Body of pancreas (tissue), 4 donors: ENCODE results near the gene COBLL1. TPM values are rescaled to one million over a fixed set of nuclear protein-coding genes. Genes with fewer than 3 reads are reported as not detected.

Experiments used
- ATAC-seq: fragments of 150-250 bp; one replicate; pipeline ENCODE4 v1.9.1; 2016
- DNase-seq, 4 donors: peaks; one replicate each; pipeline ENCODE4 v3.0.0-alpha.2; 2019
- H3K27ac ChIP-seq, 4 donors: fragments of 200-600 bp; sonication (generic); 1 replicate in 3 of 4; 2 replicates in 1 of 4; pipeline versions ENCODE4 v1.5.1 to v1.6.1; 2016 to 2019; ENCODE audit warnings: mild to moderate bottlenecking in 1 of 4, mixed read lengths in 1 of 4, moderate library complexity in 1 of 4
- H3K27me3 ChIP-seq, 2 donors: fragments of 200-600 bp; sonication (generic); one replicate each; pipeline ENCODE4 v1.6.0; 2016; ENCODE audit warnings: mild to moderate bottlenecking in 1 of 2
- H3K36me3 ChIP-seq, 2 donors: fragments of 200-600 bp; sonication (generic); replicated peaks in 1 of 2; 2 replicates each; pipeline ENCODE4 v1.5.1; 2016; ENCODE audit warnings: low read depth in 2 of 2; ENCODE audit not compliant: insufficient read depth in 1 of 2
- H3K4me1 ChIP-seq: fragments of 200-600 bp; sonication (generic); one replicate; pipeline ENCODE4 v1.6.0; 2016
- H3K4me3 ChIP-seq, 2 donors: fragments of 200-600 bp; sonication (generic); 1 replicate in 1 of 2; 2 replicates in 1 of 2; pipeline ENCODE4 v1.5.1; 2016 to 2019
- H3K9me3 ChIP-seq, 3 donors: fragments of 200-600 bp; sonication (generic); 1 replicate in 2 of 3; 2 replicates in 1 of 3; pipeline ENCODE4 v1.5.1; 2016
- CTCF ChIP-seq, 7 experiments: fragments of 450-650 bp in 4 of 7; fragments of 200-600 bp in 3 of 7; sonication (generic) in 3 of 7; IDR thresholded peaks; one replicate each; pipeline ENCODE4 v1.5.1; 2016 to 2019; ENCODE audit warnings: antibody characterized with exemption in 7 of 7
- POLR2A ChIP-seq, 3 donors: fragments of 450-650 bp; IDR thresholded peaks; one replicate each; pipeline ENCODE4 v1.6.1; 2016; ENCODE audit warnings: antibody characterized with exemption in 3 of 3, mild to moderate bottlenecking in 2 of 3
- WGBS, 2 donors: methylation state at CpG; one replicate each; pipeline ENCODE4 v1.1.5; 2017; 5-methylcytosine and 5-hydroxymethylcytosine counted together
- intact Hi-C: fragments of 100-400 bp; cut with DNase I; formaldehyde crosslinking; loops from one replicate; pipeline ENCODE4 v1.15.1; 2023
- total RNA-seq, 2 donors: library from RNA; depleted of rRNA; stranded (reverse); fragments of >200 nt; gene quantifications; one replicate each; pipeline ENCODE4 v1.1.0, GENCODE V29; 2016

The COBLL1 gene
- total RNA-seq, 2 donors from 2014 or later, result 104 to 140 TPM

- no peak for DNase-seq
- TF ChIP-seq POLR2A (IDR thresholded peaks at IDR 0.05) (no peak), CTCF (IDR thresholded peaks at IDR 0.05) (no peak)
- WGBS, 2 donors, result 87 to 93% methylated on average over 10 of the region's 10 CpGs
- no peaks in the 10 kb centered on the region for H3K36me3 ChIP-seq
- no peak overlapping the region for H3K27ac ChIP-seq
- H3K27me3 ChIP-seq, result no peaks in the 10 kb centered on the region
- peak; percentile 59 for ATAC-seq
- H3K4me1 ChIP-seq, result peaks cover 10% of the 10 kb centered on the region
- no peaks in the 10 kb centered on the region for H3K9me3 ChIP-seq
- H3K4me3 ChIP-seq, result no peak overlapping the region
- intact Hi-C loops, result no loop called here
Observed at GRCh38 chr2:164875334-164876205, 33.9 kb upstream of the COBLL1 start.

DNA sequence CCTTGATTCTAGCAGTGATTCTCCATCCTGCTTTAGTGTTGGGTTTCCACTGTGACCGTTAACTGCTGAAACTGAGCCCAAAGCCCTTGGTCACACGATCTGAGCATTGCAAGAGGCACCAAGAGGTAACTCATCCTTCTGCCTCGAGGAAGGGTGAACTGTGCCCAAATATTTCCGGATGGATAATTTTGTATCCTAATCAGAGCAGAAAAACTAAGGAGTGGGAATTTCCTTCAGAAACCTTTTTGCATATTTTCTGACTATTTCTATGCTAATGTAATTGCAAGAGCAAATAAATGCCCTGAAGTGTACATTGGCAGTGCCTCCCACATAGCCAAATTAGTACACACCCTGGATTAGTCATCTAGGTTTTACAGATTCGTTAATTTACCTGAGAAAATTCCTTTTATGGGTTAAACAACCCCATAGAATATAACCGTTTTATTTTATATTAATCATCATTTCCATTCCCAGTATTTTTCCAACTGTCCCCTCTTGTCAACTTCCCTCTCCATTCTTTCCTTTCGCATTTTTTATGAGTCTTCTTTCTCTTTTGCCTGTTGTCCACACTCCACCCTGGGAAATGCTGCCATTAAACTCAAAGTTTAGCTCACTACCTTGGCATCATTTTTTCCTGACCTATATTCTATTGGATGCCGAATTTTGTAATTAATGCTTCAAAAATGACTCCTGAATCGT is 31.7 kb upstream of the COBLL1 start:
- Histone ChIP-seq H3K27ac (no peak overlapping the region), H3K4me1 (peaks cover 6% of the 10 kb centered on the region), H3K4me3 (no peak overlapping the region), H3K9me3 (no peaks in the 10 kb centered on the region), H3K36me3 (no peaks in the 10 kb centered on the region), H3K27me3 (no peaks in the 10 kb centered on the region)
- DNase-seq (no peak), ATAC-seq (no peak)
- 79 to 91% methylated on average over 9 of the region's 9 CpGs for WGBS, 2 donors
- no peak for TF ChIP-seq POLR2A (IDR thresholded peaks at IDR 0.05)
- no peak for TF ChIP-seq CTCF (IDR thresholded peaks at IDR 0.05)
- intact Hi-C loops, result no loop called here

- TF ChIP-seq POLR2A (IDR thresholded peaks at IDR 0.05) (no peak), CTCF (IDR thresholded peaks at IDR 0.05) (no peak)
- Histone ChIP-seq H3K27ac (no peak overlapping the region), H3K4me3 (no peak overlapping the region), H3K4me1 (peaks cover 3% of the 10 kb centered on the region), H3K27me3 (no peaks in the 10 kb centered on the region), H3K36me3 (no peaks in the 10 kb centered on the region), H3K9me3 (no peaks in the 10 kb centered on the region)
- no peak for ATAC-seq
- intact Hi-C loops, result no loop called here
- no peak for DNase-seq
- 65 to 82% methylated on average over 2 of the region's 2 CpGs for WGBS, 2 donors
Observed at GRCh38 chr2:164871404-164871803, 29.8 kb upstream of the COBLL1 start.

- Histone ChIP-seq H3K36me3 (no peaks in the 10 kb centered on the region), H3K4me3 (no peak overlapping the region), H3K27ac (no peak overlapping the region), H3K27me3 (no peaks in the 10 kb centered on the region), H3K4me1 (no peaks in the 10 kb centered on the region), H3K9me3 (no peaks in the 10 kb centered on the region)
- TF ChIP-seq POLR2A (IDR thresholded peaks at IDR 0.05), result no peak
- no peak for TF ChIP-seq CTCF (IDR thresholded peaks at IDR 0.05)
- intact Hi-C loops, result no loop called here
- DNase-seq (no peak), ATAC-seq (no peak)
Observed at GRCh38 chr2:164869420-164869772, 27.8 kb upstream of the COBLL1 start.
